ENCODE measurements around the gene SNX33.

Gene SNX33

DNA sequence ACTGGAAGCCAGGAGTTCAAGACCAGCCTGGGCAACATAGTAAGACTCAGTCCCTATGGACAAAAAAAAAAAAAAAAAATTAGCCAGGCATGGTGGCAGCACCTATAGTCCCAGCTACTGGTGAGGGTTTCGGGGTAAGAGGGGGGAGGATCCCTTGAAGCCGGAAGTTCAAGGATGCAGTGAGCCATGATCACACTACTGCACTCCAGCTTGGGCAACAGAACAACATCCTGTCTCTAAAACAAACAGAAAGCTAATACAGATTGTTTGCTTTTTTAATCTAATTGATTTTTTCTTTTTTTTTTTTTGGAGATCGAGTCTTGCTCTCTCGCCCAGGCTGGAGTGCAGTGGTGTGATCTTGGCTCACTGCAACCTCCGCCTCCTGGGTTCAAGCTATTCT, 6.1 kb upstream of the SNX33 start:
- Histone ChIP-seq H3K27me3 (no peaks in the 10 kb centered on the region), H3K4me3 (no peak overlapping the region), H3K9me3 (no peaks in the 10 kb centered on the region), H3K27ac (no peak overlapping the region), H3K4me1 (peaks cover 0 to 46% (median 36%) of the 10 kb centered on the region in 4 donors), H3K36me3 (peaks cover 0 to 3% (median 0%) of the 10 kb centered on the region in 3 donors)
- TF ChIP-seq, protein P1, sequence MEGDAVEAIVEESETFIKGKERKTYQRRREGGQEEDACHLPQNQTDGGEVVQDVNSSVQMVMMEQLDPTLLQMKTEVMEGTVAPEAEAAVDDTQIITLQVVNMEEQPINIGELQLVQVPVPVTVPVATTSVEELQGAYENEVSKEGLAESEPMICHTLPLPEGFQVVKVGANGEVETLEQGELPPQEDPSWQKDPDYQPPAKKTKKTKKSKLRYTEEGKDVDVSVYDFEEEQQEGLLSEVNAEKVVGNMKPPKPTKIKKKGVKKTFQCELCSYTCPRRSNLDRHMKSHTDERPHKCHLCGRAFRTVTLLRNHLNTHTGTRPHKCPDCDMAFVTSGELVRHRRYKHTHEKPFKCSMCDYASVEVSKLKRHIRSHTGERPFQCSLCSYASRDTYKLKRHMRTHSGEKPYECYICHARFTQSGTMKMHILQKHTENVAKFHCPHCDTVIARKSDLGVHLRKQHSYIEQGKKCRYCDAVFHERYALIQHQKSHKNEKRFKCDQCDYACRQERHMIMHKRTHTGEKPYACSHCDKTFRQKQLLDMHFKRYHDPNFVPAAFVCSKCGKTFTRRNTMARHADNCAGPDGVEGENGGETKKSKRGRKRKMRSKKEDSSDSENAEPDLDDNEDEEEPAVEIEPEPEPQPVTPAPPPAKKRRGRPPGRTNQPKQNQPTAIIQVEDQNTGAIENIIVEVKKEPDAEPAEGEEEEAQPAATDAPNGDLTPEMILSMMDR (IDR thresholded peaks at IDR 0.05): no peak
- no peak for DNase-seq
- intact Hi-C loops (cut with DNase I; ENCODE audit: low total_unique reads): loop anchor here (10.0 kb wide), 1 partner anchor 163 kb away; no protein-coding TSS in a partner anchor

DNA sequence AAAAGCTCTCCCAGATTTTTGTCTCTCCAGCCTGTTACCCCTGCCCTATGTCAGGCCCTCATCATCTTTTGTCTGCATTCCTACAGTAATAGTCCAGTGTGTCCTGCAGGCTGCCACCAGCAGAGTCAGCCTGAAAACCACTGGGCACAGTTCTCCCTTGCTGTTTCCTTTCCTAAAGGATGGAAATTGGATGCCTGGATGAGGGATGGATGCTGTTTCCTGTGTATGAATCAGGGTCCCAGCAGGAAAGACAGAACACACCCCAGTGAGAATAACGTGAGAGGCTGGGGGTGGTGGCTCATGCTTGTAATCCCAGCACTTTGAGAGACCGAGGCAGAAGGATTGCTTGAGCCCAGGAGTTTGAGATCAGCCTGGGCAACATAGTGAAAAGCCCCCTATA, 3.3 kb upstream of the SNX33 start:
- peaks cover 0 to 30% (median 22%) of the 10 kb centered on the region in 4 donors for H3K4me1 ChIP-seq
- peaks cover 0 to 5% (median 0%) of the 10 kb centered on the region in 3 donors for H3K36me3 ChIP-seq
- TF ChIP-seq, protein P1 (IDR thresholded peaks at IDR 0.05): no peak
- H3K4me3 ChIP-seq: no peak overlapping the region
- no peaks in the 10 kb centered on the region for H3K9me3 ChIP-seq
- no peak for DNase-seq
- no peaks in the 10 kb centered on the region for H3K27me3 ChIP-seq
- intact Hi-C loops (cut with DNase I; ENCODE audit: low total_unique reads): loop anchor here (10.0 kb wide), 1 partner anchor 160 kb away; no protein-coding TSS in a partner anchor
- H3K27ac ChIP-seq: no peak overlapping the region

DNA sequence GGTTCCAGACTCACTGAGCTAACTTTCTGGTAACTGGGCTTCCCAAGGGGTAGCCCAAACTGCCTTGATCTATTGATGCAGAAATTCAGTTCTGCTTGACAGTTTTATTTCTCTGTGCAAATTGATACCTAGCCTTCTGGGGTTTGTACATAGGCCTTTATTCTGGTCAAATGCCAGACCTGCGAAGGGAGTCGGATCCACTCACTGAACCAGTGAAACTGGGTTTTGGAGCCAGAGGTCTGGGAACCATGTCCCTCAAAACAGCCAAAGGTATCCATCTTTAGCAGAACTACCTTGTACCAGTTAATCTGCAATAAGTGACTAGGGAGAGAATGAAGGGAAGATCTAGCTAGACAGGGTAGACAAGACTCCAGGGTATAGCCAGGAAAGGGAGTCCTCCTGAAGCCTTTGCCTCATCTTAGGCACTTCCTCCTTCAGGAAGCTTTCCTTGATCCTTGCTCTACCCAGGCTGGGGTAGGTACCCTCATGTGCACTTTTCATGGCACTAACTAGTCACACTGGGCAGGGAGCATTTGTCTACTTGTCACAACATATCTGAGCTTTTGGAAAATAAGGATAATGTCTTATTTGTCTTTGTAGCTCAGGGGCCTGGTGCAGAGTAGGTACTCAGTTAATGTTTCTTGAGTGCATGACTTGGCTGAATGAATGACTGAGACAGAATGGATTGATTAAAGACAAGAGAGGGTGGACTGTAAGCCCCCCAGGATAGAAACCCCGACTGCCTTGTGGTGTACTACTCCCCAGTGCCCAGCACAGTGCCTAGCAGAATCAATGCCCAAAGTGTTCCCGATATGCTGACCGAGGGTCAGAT, 1.4 kb upstream of the SNX33 start:
- Histone ChIP-seq H3K9me3 (no peaks in the 10 kb centered on the region), H3K36me3 (peaks cover 0 to 24% (median 14%) of the 10 kb centered on the region in 3 donors), H3K27me3 (no peaks in the 10 kb centered on the region), H3K4me3 (peak overlapping the region; percentile 78 to 79), H3K27ac (peak overlapping the region; percentile 93), H3K4me1 (peaks cover 0 to 43% (median 35%) of the 10 kb centered on the region in 4 donors)
- TF ChIP-seq, protein P1 (IDR thresholded peaks at IDR 0.05): no peak
- DNase-seq: no peak
- intact Hi-C loops (cut with DNase I; ENCODE audit: low total_unique reads): loop anchor here (10.0 kb wide), 1 partner anchor 158 kb away; no protein-coding TSS in a partner anchor

DNA sequence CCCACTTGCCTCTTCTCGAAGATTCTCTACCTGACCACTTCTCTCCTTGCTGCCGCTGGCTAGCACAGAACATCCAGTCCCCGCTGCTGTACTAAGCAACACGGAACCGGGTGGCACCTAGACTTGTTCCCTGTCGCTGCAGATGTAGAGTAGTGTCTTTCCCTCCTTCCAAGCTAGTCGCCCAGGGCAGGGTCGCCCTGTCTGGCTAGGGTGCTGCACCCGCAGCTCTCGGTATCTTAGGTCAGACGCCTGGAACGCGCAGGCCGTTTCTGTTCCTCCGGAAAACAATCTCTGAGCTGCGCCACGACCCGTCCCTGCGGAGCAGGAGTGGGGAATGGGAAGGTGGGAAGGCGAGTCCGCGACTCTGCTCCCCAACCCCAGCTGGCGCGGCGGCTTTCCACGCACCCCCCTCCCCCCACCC, 758 bp upstream of the SNX33 start:
- Histone ChIP-seq H3K4me1 (peaks cover 0 to 49% (median 41%) of the 10 kb centered on the region in 4 donors), H3K27me3 (no peaks in the 10 kb centered on the region)
- intact Hi-C loops (cut with DNase I; ENCODE audit: low total_unique reads): loop anchor here (10.0 kb wide), 1 partner anchor 158 kb away; no protein-coding TSS in a partner anchor

DNA sequence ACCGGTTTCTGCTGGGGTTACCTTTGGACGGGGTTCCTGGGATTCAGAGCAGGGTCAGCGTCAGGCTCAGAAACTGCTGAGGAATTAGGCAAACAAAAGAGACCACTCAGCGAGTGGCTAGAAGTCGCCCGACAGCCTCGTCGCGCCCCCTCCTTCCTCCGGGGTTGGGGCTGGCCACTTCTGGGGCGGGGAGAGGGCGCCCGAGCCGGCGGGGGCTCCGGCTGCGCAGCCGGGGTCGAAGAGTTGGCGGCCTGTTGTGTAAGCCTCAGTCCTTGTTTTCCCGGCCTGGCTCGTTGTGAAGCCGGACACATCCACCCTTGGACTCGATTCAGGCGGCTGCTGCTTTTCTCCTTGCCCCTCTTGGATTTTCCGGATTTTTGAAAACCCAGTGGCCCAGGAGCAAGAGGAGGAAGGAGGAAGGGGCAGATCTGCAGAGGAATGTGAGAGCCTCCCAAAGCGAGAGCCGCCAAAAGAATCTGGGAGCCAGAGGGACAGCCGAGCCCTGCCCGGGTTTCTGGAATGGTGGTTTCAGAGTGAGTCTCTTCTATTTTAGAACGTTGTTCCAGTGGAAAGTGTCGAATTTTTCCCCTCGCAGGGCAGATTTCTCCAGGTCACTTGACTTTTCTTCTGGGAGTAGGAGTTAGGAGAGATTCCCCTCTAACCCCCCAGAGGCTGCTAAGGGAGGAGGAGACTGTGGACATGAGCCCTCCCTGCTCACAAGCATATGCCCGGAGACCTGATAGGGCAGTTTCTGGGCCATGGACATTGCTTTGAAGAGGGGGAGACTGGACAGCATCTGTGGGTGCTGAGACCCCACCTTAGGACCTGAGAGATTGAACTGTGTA, 666 bp downstream of the SNX33 start:
- peak in 1 of 2 donors; percentile 55 for DNase-seq
- intact Hi-C loops (cut with DNase I; ENCODE audit: low total_unique reads): loop anchor here (10.0 kb wide), 1 partner anchor 156 kb away; no protein-coding TSS in a partner anchor
- Histone ChIP-seq H3K27me3 (no peaks in the 10 kb centered on the region), H3K27ac (peak overlapping the region; percentile 93), H3K36me3 (peaks cover 0 to 27% (median 14%) of the 10 kb centered on the region in 3 donors), H3K4me1 (peaks cover 0 to 64% (median 55%) of the 10 kb centered on the region in 4 donors), H3K9me3 (no peaks in the 10 kb centered on the region), H3K4me3 (peak overlapping the region; percentile 78 to 79)
- TF ChIP-seq, protein P1 (IDR thresholded peaks at IDR 0.05): peak in 1 of 2 experiments; percentile 1

More for the DNA sequence above, 758 bp upstream of the SNX33 start:
- no peak for DNase-seq
- H3K27ac ChIP-seq: peak overlapping the region; percentile 93
- peaks cover 0 to 27% (median 14%) of the 10 kb centered on the region in 3 donors for H3K36me3 ChIP-seq
- H3K9me3 ChIP-seq: no peaks in the 10 kb centered on the region
- peak overlapping the region; percentile 78 to 79 for H3K4me3 ChIP-seq
- TF ChIP-seq, protein P1 (IDR thresholded peaks at IDR 0.05): no peak

All from tibial artery (tissue), 4 donors.